ENCODE results near the gene ACVR2A. TPM values are rescaled to one million over a fixed set of nuclear protein-coding genes. Genes with fewer than 3 reads are reported as not detected.

ACVR2A gene
- total RNA-seq, 1 experiment from 2014 or later: 17.9 TPM

- peak; percentile 56 for DNase-seq (ENCODE audit: low spot score)
- POLR2A ChIA-PET (ENCODE audit: low non-redundant PET): no interaction called here
- TF ChIP-seq, protein P1, sequence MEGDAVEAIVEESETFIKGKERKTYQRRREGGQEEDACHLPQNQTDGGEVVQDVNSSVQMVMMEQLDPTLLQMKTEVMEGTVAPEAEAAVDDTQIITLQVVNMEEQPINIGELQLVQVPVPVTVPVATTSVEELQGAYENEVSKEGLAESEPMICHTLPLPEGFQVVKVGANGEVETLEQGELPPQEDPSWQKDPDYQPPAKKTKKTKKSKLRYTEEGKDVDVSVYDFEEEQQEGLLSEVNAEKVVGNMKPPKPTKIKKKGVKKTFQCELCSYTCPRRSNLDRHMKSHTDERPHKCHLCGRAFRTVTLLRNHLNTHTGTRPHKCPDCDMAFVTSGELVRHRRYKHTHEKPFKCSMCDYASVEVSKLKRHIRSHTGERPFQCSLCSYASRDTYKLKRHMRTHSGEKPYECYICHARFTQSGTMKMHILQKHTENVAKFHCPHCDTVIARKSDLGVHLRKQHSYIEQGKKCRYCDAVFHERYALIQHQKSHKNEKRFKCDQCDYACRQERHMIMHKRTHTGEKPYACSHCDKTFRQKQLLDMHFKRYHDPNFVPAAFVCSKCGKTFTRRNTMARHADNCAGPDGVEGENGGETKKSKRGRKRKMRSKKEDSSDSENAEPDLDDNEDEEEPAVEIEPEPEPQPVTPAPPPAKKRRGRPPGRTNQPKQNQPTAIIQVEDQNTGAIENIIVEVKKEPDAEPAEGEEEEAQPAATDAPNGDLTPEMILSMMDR (conservative IDR thresholded peaks at IDR 0.05; ENCODE audit: low read depth, low read length): no peak
- no peak for TF ChIP-seq EZH2 (IDR thresholded peaks at IDR 0.05; ENCODE audit: borderline replicate concordance, low read depth, low read length, poor library complexity, severe bottlenecking)
- Histone ChIP-seq H3K36me3 (ENCODE audit: insufficient read depth, low read length, poor library complexity, severe bottlenecking) (peaks cover 9% of the 10 kb centered on the region), H3K27me3 (replicated peaks; ENCODE audit: insufficient read depth, low read depth, low read length, poor library complexity) (no peaks in the 10 kb centered on the region), H3K4me3 (ENCODE audit: low read depth, low read length, poor library complexity, severe bottlenecking) (no peak overlapping the region), H3K27ac (ENCODE audit: low read depth, low read length, poor library complexity, severe bottlenecking) (peak overlapping the region; percentile 44), H3K9me3 (ENCODE audit: low read depth, low read length, poor library complexity, severe bottlenecking) (no peaks in the 10 kb centered on the region), H3K4me1 (ENCODE audit: insufficient read depth, low read length, poor library complexity, severe bottlenecking) (peaks cover 36% of the 10 kb centered on the region)
- intact Hi-C loops (cut with micrococcal nuclease; ENCODE audit: unreplicated experiment): no loop called here
- CTCF ChIA-PET: no interaction called here
- no TSS peak for BruUV-seq (replicated peaks)
Measured at GRCh38 chr2:147925886-147926285, 81.1 kb downstream of the ACVR2A start.

GRCh38 chr2:147927053-147927588 lies 82.3 kb downstream of the ACVR2A start:
- Histone ChIP-seq H3K4me1 (ENCODE audit: insufficient read depth, low read length, poor library complexity, severe bottlenecking) (peaks cover 36% of the 10 kb centered on the region), H3K36me3 (ENCODE audit: insufficient read depth, low read length, poor library complexity, severe bottlenecking) (peaks cover 9% of the 10 kb centered on the region), H3K9me3 (ENCODE audit: low read depth, low read length, poor library complexity, severe bottlenecking) (no peaks in the 10 kb centered on the region), H3K27me3 (replicated peaks; ENCODE audit: insufficient read depth, low read depth, low read length, poor library complexity) (no peaks in the 10 kb centered on the region), H3K27ac (ENCODE audit: low read depth, low read length, poor library complexity, severe bottlenecking) (no peak overlapping the region), H3K4me3 (ENCODE audit: low read depth, low read length, poor library complexity, severe bottlenecking) (no peak overlapping the region)
- DNase-seq (ENCODE audit: low spot score): no peak
- POLR2A ChIA-PET (ENCODE audit: low non-redundant PET): no interaction called here
- BruUV-seq (replicated peaks): no TSS peak
- CTCF ChIA-PET: no interaction called here
- intact Hi-C loops (cut with micrococcal nuclease; ENCODE audit: unreplicated experiment): no loop called here
- no peak for TF ChIP-seq EZH2 (IDR thresholded peaks at IDR 0.05; ENCODE audit: borderline replicate concordance, low read depth, low read length, poor library complexity, severe bottlenecking)
- TF ChIP-seq, protein P1 (conservative IDR thresholded peaks at IDR 0.05; ENCODE audit: low read depth, low read length): no peak

DNA sequence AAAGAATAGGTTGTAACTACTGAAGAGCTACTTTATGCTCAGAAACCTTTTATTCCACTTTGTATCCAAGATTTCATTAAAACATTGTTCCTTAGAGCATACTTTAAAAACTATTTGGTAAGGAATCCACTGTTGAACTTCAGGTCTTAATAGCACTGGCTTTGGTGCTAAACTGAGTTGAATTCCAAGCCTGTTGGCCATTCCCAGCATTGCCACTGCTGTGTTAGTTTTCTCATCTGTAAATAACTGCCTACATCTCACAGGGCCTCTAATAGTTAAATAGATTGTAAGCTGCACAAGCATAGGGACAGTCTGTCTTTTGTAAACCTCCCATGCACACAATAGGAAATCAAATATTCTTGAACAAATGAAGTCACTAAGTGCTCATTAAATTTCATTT lies 89.1 kb downstream of the ACVR2A start:
- BruUV-seq (replicated peaks): no TSS peak
- Histone ChIP-seq H3K36me3 (ENCODE audit: insufficient read depth, low read length, poor library complexity, severe bottlenecking) (peaks cover 36% of the 10 kb centered on the region), H3K27me3 (replicated peaks; ENCODE audit: insufficient read depth, low read depth, low read length, poor library complexity) (no peaks in the 10 kb centered on the region), H3K9me3 (ENCODE audit: low read depth, low read length, poor library complexity, severe bottlenecking) (no peaks in the 10 kb centered on the region), H3K4me3 (ENCODE audit: low read depth, low read length, poor library complexity, severe bottlenecking) (no peak overlapping the region), H3K27ac (ENCODE audit: low read depth, low read length, poor library complexity, severe bottlenecking) (no peak overlapping the region), H3K4me1 (ENCODE audit: insufficient read depth, low read length, poor library complexity, severe bottlenecking) (no peaks in the 10 kb centered on the region)
- no peak for DNase-seq (ENCODE audit: low spot score)
- TF ChIP-seq, protein P1 (conservative IDR thresholded peaks at IDR 0.05; ENCODE audit: low read depth, low read length): no peak
- no peak for TF ChIP-seq EZH2 (IDR thresholded peaks at IDR 0.05; ENCODE audit: borderline replicate concordance, low read depth, low read length, poor library complexity, severe bottlenecking)
- CTCF ChIA-PET: no interaction called here
- POLR2A ChIA-PET (ENCODE audit: low non-redundant PET): no interaction called here
- intact Hi-C loops (cut with micrococcal nuclease; ENCODE audit: unreplicated experiment): no loop called here

Data from A673 (cell line).